Stomach (tissue), 4 donors: ENCODE results near the gene L3MBTL1.

ENCODE experiments used
- EP300 ChIP-seq: sonication (generic); formaldehyde crosslinking; IDR thresholded peaks from one replicate; pipeline ENCODE4 v1.6.1; 2017; ENCODE audit warnings: antibody characterized with exemption
- POLR2A ChIP-seq, 4 donors: fragments of 450-650 bp; IDR thresholded peaks; one replicate each; pipeline ENCODE4 v1.6.1; 2016; ENCODE audit warnings: antibody characterized with exemption in 4 of 4, control low read depth in 2 of 4, mild to moderate bottlenecking in 1 of 4, moderate library complexity in 1 of 4

DNA sequence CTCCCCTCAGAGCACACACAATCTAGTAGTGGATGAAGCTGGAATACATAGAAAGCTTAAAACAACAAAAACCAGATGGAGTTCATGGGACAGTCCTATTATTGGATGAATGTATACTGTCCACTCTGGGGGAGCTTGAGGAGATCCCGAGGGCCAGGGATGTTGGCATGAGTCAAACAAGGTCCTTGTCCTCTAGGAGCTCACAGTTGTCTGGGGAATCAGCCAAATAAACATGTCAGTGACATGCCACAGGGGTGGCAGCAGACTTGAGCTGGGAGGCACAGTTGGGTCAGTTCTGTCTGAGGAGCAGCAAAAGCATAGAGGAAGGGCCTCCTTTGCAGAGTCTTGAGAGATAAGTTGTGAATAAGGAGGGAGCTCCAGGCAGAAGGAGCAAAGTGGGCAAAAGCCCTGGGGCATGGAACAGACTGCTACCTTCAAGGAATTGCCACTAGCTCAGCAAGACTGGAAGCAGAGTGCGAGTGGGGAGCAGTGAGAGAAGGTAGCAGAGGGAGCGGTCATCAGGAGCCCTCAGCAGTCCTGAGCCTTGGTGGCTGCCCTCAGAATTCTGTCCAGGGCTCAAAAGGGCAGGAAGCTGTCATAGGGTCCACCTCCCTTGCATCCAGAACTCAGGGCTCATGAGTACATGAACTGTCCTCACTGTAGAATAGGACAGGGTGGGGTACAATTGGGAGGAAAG, 22.1 kb downstream of the L3MBTL1 start:
- no peak for TF ChIP-seq EP300
- no peak for TF ChIP-seq POLR2A (IDR thresholded peaks at IDR 0.05)
